GM13976 (cell line): ENCODE measurements around the gene PPM1N.
A peak's percentile ranks its signal among the peaks of the same experiment; 100 is the strongest.

Source experiments
- DNase-seq: peaks from one replicate; pipeline ENCODE4 v3.0.0; 2012; ENCODE audit warnings: low spot score
- in situ Hi-C: fragments of 300-500 bp; cut with MboI; formaldehyde crosslinking; loops from one replicate; pipeline ENCODE4 v1.12.0; 2022; ENCODE audit warnings: low sequenced_read_pairs, mixed read lengths, inconsistent platforms; ENCODE audit not compliant: unreplicated experiment
- TF ChIP-seq, protein P1 (sequence below): IDR thresholded peaks from 2 replicates; pipeline ENCODE4 v1.5.1; 2012; ENCODE audit warnings: borderline replicate concordance, mild to moderate bottlenecking; ENCODE audit not compliant: insufficient read depth; ENCODE audit errors: extremely low read depth, missing control alignments, control extremely low read depth

The PPM1N gene

DNA sequence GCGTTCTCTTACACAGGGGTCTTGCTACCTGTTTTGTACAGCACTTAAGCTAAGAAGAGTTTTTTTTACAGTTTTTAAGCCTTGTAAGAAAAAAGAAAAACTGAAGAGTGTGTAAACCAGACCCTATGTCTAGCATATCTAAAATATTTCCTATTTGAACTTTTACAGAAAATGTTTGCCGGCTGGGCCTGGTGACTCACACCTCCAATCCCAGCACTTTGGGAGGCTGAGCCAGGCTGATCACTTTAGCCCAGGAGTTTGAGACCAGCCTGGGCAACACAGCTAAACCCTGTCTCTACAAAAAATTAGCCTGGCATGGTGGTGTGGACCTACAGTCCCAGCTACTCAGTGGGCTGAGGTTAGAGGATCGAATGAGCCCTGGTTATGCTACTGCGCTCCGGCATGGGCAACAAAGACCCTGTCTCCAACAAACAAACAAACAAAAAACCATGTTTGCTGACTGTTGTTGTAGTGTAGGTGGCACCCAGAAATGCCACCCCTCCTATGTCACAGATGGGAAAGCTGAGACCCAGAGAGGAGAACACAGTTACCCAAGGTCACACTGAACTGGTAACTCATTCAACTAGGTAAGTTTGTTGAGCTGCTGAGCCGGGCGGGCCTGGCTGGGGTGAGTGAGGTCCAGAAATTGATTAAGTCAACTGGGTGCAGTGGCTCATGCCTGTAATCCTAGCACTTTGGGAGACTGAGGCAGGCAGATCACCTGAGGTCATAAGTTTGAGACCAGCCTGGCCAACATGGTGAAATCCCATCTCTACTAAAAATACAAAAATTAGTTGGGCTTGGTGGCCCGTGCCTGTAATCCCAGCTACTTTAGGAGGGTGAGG lies 7.1 kb downstream of the PPM1N start:
- no peak for DNase-seq
- in situ Hi-C loops, result no loop called here
- TF ChIP-seq, protein P1, sequence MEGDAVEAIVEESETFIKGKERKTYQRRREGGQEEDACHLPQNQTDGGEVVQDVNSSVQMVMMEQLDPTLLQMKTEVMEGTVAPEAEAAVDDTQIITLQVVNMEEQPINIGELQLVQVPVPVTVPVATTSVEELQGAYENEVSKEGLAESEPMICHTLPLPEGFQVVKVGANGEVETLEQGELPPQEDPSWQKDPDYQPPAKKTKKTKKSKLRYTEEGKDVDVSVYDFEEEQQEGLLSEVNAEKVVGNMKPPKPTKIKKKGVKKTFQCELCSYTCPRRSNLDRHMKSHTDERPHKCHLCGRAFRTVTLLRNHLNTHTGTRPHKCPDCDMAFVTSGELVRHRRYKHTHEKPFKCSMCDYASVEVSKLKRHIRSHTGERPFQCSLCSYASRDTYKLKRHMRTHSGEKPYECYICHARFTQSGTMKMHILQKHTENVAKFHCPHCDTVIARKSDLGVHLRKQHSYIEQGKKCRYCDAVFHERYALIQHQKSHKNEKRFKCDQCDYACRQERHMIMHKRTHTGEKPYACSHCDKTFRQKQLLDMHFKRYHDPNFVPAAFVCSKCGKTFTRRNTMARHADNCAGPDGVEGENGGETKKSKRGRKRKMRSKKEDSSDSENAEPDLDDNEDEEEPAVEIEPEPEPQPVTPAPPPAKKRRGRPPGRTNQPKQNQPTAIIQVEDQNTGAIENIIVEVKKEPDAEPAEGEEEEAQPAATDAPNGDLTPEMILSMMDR, result no peak

DNA sequence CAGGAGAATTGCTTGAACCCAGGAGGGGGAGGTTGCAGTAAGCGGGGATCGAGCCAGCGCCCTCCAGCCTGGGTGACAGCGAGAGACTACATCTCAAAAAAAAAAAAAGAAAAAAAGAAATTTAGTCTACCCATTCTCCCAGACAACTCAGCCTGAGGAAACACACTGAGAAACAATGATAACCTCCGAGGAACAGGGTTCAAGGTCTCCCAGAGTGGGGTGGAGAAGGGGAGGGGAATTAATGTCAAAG lies 7.7 kb downstream of the PPM1N start:
- in situ Hi-C loops, result no loop called here
- TF ChIP-seq, protein P1, result no peak
- no peak for DNase-seq

DNA sequence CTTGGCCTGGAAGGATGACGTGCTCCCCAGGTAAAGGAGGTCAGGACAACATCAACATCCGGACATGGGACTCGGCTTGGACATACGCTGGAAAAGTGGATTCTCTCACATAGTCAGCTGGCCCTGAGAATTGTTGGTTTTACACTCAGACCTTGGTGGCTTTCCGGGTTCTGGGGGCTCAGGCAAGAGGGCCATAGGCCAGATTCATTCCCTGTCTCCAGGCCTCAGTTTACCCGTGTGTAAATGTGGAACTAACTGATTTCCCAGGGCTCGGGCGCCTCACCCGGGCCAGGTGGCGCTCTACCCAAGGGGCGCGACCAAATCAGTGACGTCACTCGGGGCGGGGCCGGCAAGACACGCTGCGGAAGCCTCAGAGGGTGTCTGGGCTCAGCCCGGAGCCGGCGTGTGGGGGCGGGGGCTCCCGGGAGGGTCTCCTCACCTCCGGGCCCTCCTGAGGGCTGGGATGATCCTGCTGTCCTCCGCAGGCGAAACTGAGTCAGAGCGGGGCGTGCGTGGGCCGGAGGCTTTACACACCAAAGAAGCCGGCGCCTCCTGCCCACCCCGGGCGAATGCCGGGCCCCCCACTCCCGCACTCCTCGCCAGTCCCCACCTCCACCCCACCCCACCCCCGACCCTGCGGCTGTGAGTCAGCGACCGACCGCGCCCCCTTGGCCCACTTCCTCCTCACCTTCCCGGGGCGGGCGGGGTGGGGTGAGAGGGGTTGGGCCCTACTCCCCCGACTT lies 8.2 kb downstream of the PPM1N start:
- DNase-seq, result peak; percentile 93
- TF ChIP-seq, protein P1, result peak; percentile 82
- in situ Hi-C loops, result no loop called here

DNA sequence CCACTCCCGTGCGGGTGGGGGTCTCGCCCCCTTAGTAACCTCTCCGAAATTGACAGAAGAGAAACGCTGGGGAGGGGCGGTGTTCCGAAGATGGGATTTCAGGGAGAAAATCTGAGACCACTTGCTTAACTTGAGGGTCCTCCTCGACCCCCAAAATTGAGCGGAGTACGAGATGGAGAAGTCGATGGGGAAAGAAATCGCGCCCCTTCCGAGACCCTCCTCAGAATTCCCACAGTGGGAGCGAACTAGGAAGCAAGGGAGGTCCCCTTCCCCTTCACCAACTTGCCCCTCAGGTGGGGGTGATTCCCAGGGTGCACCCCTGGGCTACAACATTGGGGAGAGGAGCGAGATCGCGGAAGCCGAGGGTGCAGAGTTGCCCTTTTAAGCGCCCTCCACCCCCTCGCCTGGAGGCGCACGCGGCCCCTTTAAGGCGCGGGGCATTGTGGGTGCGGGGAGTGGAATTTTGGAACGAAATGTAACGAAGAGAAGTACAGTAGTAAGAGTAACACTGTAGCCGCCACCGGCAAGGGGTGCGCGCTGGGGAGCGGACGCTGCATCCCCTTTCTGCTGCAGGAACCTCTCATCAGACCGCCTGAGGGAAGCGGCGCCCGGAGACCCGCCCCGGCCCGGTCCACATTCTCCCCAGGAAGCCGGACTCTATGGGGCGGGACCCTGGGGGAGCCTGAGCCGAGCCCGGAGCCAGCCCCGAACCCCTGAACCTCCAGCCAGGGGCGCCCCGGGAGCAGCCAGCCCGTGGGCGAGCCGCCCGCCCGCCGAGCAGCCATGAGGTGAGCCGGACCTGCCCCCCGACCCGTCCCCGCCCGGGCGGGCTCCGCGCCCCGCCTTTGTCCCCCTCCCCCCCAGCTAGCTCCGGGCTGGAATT lies 9.0 kb downstream of the PPM1N start, which contains the start of gene VASP:
Gene VASP, plus strand, starts transcription at position 491 of the 883 bp plus-strand sequence. Its CDS starts 293 bp downstream, at position 784.
- peak; percentile 87 for DNase-seq
- in situ Hi-C loops, result no loop called here
- TF ChIP-seq, protein P1, result no peak

DNA sequence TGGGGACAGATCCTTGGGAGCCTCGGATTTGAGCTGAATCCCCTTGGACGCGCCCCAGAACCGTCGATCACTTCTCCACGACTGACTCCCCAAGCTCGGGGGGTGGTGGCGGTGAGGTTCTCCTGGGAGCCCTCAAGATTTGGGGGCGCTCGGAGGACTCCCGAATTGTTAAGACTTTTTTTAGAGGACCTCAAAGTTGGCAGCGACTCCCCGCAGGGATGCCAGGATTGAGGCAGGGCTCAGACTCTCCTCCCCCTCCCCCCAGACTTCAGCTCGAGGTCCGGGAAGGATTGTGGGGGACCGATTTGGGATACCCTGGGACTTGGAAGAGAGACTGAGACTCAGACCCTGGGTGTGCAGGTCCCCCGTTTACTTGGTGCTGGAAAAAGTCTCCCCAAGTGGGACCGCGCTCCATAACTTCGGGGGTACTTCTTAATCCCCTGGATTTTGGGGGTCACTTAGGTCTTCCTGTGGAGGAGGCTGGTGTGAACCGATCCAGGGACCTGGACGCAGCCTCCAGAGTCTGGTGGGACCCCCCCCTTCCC lies 9.7 kb downstream of the PPM1N start:
- TF ChIP-seq, protein P1, result no peak
- no peak for DNase-seq
- in situ Hi-C loops, result no loop called here

DNA sequence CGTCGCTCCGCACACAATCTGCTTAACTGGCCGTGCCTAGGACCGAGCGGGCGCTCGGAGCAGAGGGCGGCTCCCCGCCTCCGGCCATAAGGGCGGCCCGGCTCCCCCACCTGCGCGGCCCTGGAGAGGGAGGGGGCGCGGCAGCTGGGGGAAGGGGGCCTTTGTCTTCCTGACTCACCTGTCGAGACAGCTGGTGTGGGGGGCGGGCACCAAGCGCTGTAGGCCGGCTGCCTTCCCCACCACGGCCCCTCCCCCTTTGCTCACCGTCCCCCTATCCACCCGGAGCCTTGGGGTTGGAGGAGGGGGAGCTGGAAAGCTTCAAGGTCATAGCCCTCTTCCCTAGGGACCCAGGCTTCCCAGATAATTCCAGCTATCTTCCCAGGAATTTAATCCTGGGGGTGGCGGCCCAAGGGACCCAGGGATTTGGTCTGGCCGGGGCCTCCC lies 10.2 kb downstream of the PPM1N start:
- TF ChIP-seq, protein P1, result no peak
- DNase-seq, result no peak
- in situ Hi-C loops, result no loop called here
